Hepatocyte (in vitro differentiated cells): ENCODE results near the gene ZNF385C.

Experiments used
- CTCF ChIP-seq: fragments of 200-600 bp; sonication (generic); IDR thresholded peaks from 2 replicates; pipeline ENCODE4 v1.5.1; 2016; ENCODE audit warnings: antibody characterized with exemption, mild to moderate bottlenecking; ENCODE audit not compliant: poor library complexity
- EZH2 ChIP-seq: fragments of 200-600 bp; sonication (generic); IDR thresholded peaks from 2 replicates; pipeline ENCODE4 v1.6.1; 2016; ENCODE audit warnings: antibody characterized with exemption, mild to moderate bottlenecking, borderline replicate concordance

DNA sequence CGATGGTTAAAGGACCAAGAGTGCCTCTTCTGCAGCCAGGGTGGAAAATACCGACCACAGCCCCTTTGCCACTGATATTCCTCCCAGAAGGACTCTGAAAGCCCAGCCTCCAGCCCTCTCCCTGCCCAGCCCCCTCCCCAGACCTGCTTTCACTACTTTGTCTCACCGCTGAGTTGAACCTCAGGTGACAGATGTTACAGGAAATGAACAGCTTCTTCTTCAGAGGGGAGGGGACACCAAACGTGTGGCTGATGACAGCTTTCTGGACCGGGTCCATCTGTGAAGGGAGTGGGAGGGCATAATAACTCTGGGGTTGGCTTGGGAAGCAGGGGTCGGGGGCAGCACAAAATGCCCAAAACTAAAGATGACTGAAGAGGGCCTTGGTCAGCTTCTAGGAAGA is 64.2 kb downstream of the ZNF385C start:
- TF ChIP-seq CTCF (no peak), EZH2 (no peak)
